Natural killer cell (primary cell): ENCODE results near the gene LRRN4. TPM values are rescaled to one million over a fixed set of nuclear protein-coding genes. Genes with fewer than 3 reads are reported as not detected.

Experiments used
- ATAC-seq, 3 donors: fragments of 150-1000 bp in 2 of 3; fragments of 200-7000 bp in 1 of 3; cut with Tn5 transposase; 1 replicate in 1 of 3; 2 replicates in 2 of 3; pipeline ENCODE4 v1.10.0; 2021; ENCODE audit warnings: mild to moderate bottlenecking in 2 of 3, moderate library complexity in 2 of 3
- DNase-seq, 2 donors: peaks; one replicate each; pipeline versions ENCODE4 v3.0.0 to v3.0.0-alpha.2; 2013 to 2021; ENCODE audit warnings: mixed read lengths in 1 of 2
- H3K27ac ChIP-seq: one replicate; pipeline ENCODE4 v1.5.1; 2013; ENCODE audit warnings: mild to moderate bottlenecking, low read length
- H3K27me3 ChIP-seq: one replicate; pipeline ENCODE4 v1.6.1; 2013; ENCODE audit warnings: low read length; ENCODE audit not compliant: control insufficient read depth, insufficient read depth
- H3K36me3 ChIP-seq: one replicate; pipeline ENCODE4 v1.6.1; 2013; ENCODE audit warnings: low read length; ENCODE audit not compliant: control insufficient read depth, insufficient read depth
- H3K4me1 ChIP-seq: one replicate; pipeline ENCODE4 v1.6.1; 2013; ENCODE audit warnings: low read length; ENCODE audit not compliant: control insufficient read depth, insufficient read depth
- H3K4me3 ChIP-seq: one replicate; pipeline ENCODE4 v1.5.1; 2013; ENCODE audit warnings: low read length
- H3K9me3 ChIP-seq: one replicate; pipeline ENCODE4 v1.6.1; 2013; ENCODE audit warnings: low read length; ENCODE audit not compliant: control insufficient read depth, insufficient read depth
- H3K27ac Mint-ChIP-seq, 2 donors: one replicate each; pipeline ENCODE4 v1.8.0; 2022; ENCODE audit warnings: mild to moderate bottlenecking in 2 of 2, mixed read lengths in 2 of 2, moderate library complexity in 1 of 2
- H3K27me3 Mint-ChIP-seq, 2 donors: one replicate each; pipeline ENCODE4 v1.8.0; 2022; ENCODE audit warnings: low read depth in 2 of 2, mixed read lengths in 2 of 2
- H3K36me3 Mint-ChIP-seq: one replicate; pipeline ENCODE4 v1.8.0; 2022; ENCODE audit warnings: mixed read lengths
- H3K4me1 Mint-ChIP-seq, 2 donors: one replicate each; pipeline ENCODE4 v1.8.0; 2022; ENCODE audit warnings: mixed read lengths in 2 of 2
- H3K4me3 Mint-ChIP-seq: one replicate; pipeline ENCODE4 v1.8.0; 2022; ENCODE audit warnings: mild to moderate bottlenecking, moderate library complexity, mixed read lengths
- H3K9me3 Mint-ChIP-seq, 2 donors: one replicate each; pipeline ENCODE4 v1.8.0; 2022; ENCODE audit warnings: mixed read lengths in 2 of 2
- WGBS: methylation state at CpG from one replicate; pipeline ENCODE4 v1.1.7; 2013; ENCODE audit warnings: missing lambda C conversion rate; ENCODE audit not compliant: insufficient coverage; 5-methylcytosine and 5-hydroxymethylcytosine counted together
- intact Hi-C: fragments of 100-400 bp; cut with micrococcal nuclease; formaldehyde crosslinking; loops from one replicate; pipeline ENCODE4 v1.14.2; 2022
- total RNA-seq, 4 donors: library from RNA; stranded (reverse); fragments of 120-200 nt in 1 of 4; gene quantifications; one replicate each; pipeline versions ENCODE4 v1.2.3 to v1.2.4, GENCODE V29; 2013 to 2022
- TF ChIP-seq, protein P1 (sequence below): fragments of 200-600 bp; IDR thresholded peaks from one replicate; pipeline ENCODE4 v1.8.0; 2022; ENCODE audit warnings: antibody characterized with exemption

Gene LRRN4
- total RNA-seq, 3 donors from 2014 or later (not counting 1 experiment from before 2014, with no cell fraction given) = not detected

DNA sequence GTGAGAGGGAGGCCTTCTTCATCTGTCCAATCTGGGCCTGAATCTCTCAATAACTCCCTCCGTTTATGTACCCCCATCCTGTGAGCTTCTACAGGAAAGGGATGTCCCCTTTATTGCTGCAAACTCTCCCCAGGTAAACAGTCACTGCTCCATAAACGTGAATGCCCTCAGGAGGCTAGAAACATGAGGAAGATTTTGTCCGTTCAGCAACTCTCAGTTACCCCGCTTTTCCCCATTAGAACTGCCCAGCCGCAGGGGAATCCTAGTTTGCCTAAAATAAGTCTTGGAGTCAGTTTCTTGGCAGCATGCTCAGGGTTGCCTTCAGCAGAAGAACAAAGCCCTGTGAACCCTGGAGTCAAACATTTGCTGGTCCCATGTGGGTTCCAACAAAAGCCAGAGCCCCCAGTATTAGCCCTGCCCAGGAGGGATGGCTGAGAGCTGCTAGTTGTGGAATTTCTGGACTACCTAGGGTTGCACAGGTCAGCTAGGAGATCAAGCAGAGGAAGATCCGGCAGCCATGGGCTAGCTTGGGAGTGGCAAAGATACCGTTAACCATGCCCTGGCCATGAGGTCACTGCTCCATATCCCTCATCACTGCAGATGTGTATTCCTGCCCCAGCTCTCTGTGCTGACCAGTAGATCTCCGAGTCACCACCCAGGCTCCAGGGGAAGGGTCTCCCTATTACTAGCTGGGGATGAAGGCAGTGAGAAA lies 640 bp downstream of the LRRN4 start:
- H3K36me3 ChIP-seq = no peaks in the 10 kb centered on the region
- intact Hi-C loops = no loop called here
- no peaks in the 10 kb centered on the region for H3K9me3 ChIP-seq
- Mint-ChIP-seq H3K4me3 (no peak overlapping the region), H3K4me1 (peaks cover 10 to 14% of the 10 kb centered on the region in 2 donors), H3K36me3 (no peaks in the 10 kb centered on the region), H3K27me3 (peaks cover 24 to 26% of the 10 kb centered on the region in 2 donors), H3K27ac (no peak overlapping the region), H3K9me3 (no peaks in the 10 kb centered on the region)
- TF ChIP-seq, protein P1, sequence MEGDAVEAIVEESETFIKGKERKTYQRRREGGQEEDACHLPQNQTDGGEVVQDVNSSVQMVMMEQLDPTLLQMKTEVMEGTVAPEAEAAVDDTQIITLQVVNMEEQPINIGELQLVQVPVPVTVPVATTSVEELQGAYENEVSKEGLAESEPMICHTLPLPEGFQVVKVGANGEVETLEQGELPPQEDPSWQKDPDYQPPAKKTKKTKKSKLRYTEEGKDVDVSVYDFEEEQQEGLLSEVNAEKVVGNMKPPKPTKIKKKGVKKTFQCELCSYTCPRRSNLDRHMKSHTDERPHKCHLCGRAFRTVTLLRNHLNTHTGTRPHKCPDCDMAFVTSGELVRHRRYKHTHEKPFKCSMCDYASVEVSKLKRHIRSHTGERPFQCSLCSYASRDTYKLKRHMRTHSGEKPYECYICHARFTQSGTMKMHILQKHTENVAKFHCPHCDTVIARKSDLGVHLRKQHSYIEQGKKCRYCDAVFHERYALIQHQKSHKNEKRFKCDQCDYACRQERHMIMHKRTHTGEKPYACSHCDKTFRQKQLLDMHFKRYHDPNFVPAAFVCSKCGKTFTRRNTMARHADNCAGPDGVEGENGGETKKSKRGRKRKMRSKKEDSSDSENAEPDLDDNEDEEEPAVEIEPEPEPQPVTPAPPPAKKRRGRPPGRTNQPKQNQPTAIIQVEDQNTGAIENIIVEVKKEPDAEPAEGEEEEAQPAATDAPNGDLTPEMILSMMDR = no peak
- H3K4me3 ChIP-seq = no peak overlapping the region
- DNase-seq (no peak), ATAC-seq (no peak)
- no peak overlapping the region for H3K27ac ChIP-seq
- WGBS = 74% methylated on average over 8 of the region's 8 CpGs
- peaks cover 13% of the 10 kb centered on the region for H3K27me3 ChIP-seq
- H3K4me1 ChIP-seq = no peaks in the 10 kb centered on the region

DNA sequence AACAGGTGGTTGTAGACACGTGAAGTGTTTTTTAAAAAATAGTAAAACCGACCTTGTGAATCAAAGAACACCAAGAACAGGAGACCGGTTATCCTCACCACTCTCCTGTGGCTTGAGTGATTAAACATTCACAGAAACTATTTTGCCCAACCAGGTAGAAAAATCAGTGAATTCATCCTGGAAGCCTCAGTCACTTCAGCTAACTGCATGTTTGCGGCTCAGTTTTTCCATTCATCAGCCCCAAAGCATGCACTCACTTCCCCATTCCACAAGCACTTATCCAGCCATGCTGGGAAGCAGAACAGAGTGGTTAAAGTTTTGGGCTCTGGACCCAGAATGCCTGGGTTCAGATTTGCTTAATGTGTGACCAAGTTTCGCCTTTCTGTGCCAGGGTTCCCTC lies 2.4 kb downstream of the LRRN4 start:
- H3K9me3 Mint-ChIP-seq = no peaks in the 10 kb centered on the region

DNA sequence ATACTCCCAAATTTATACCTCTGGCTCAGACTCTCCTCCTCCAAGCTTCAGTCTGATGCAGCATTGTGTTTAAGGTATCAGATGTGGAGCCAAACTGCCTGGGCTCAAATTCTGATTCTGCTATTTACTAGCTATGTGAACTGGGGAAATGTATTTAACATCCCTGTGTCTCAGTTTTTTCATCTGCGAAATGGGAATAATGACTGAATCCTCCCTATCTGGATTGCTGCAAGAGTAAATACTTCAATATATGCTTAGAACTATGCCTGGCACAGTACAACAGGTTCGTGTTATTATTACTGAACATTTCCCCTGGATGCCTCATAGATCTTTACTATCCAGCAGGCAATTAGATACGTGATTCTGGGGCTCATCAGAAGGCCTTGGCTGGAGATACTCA lies 5.5 kb downstream of the LRRN4 start:
- no peaks in the 10 kb centered on the region for H3K9me3 ChIP-seq
- H3K4me3 ChIP-seq = no peak overlapping the region
- Mint-ChIP-seq H3K4me3 (no peak overlapping the region), H3K9me3 (no peaks in the 10 kb centered on the region), H3K4me1 (peaks cover 10 to 14% of the 10 kb centered on the region in 2 donors), H3K27me3 (peaks cover 16 to 18% of the 10 kb centered on the region in 2 donors), H3K27ac (no peak overlapping the region), H3K36me3 (no peaks in the 10 kb centered on the region)
- no peaks in the 10 kb centered on the region for H3K4me1 ChIP-seq
- intact Hi-C loops = no loop called here
- DNase-seq (no peak), ATAC-seq (no peak)
- no peaks in the 10 kb centered on the region for H3K36me3 ChIP-seq
- H3K27ac ChIP-seq = no peak overlapping the region
- TF ChIP-seq, protein P1 = no peak
- WGBS = 90% methylated on average over 3 of the region's 3 CpGs
- peaks cover 13% of the 10 kb centered on the region for H3K27me3 ChIP-seq

More for the DNA sequence above, 2.4 kb downstream of the LRRN4 start:
- Histone ChIP-seq H3K36me3 (no peaks in the 10 kb centered on the region), H3K9me3 (no peaks in the 10 kb centered on the region), H3K27ac (no peak overlapping the region), H3K4me1 (no peaks in the 10 kb centered on the region), H3K4me3 (no peak overlapping the region), H3K27me3 (peaks cover 13% of the 10 kb centered on the region)
- Mint-ChIP-seq H3K4me3 (no peak overlapping the region), H3K27ac (no peak overlapping the region), H3K36me3 (no peaks in the 10 kb centered on the region), H3K4me1 (peaks cover 10 to 14% of the 10 kb centered on the region in 2 donors), H3K27me3 (peaks cover 20 to 24% of the 10 kb centered on the region in 2 donors)
- WGBS = 44% methylated on average over 5 of the region's 5 CpGs
- TF ChIP-seq, protein P1 = no peak
- ATAC-seq (no peak), DNase-seq (no peak)
- intact Hi-C loops = no loop called here

DNA sequence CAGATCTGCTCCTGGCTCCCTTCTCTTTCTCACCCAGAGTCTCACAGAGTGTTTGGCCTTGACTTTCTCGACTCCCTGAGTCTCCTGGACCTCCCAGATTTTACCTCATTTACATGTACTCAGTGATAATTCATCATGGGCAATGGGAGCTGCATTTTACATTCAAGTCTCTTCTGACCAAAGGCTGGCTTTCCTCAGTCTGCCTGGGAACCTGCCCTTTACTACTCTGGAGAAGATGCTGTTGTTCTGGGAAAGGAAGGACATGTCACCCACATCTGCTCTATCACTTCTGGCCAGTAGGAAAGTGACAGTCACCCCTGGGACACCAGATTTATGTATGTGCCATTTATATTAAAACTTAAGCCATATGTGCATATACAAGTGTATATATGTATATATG lies 7.4 kb downstream of the LRRN4 start:
- Histone ChIP-seq H3K9me3 (no peaks in the 10 kb centered on the region), H3K36me3 (peaks cover 6% of the 10 kb centered on the region), H3K27ac (no peak overlapping the region), H3K4me3 (no peak overlapping the region), H3K27me3 (peaks cover 3% of the 10 kb centered on the region), H3K4me1 (no peaks in the 10 kb centered on the region)
- peaks cover 9 to 10% of the 10 kb centered on the region in 2 donors for H3K4me1 Mint-ChIP-seq
- TF ChIP-seq, protein P1 = no peak
- H3K9me3 Mint-ChIP-seq = no peaks in the 10 kb centered on the region
- H3K27ac Mint-ChIP-seq = no peak overlapping the region
- DNase-seq (no peak), ATAC-seq (no peak)
- H3K36me3 Mint-ChIP-seq = no peaks in the 10 kb centered on the region
- H3K27me3 Mint-ChIP-seq = peaks cover 10% of the 10 kb centered on the region in 2 donors
- WGBS = 62% methylated on average over 1 of the region's 1 CpG
- no peak overlapping the region for H3K4me3 Mint-ChIP-seq
- intact Hi-C loops = no loop called here
